Activated gamma-delta T cell treated with anti-CD3 and anti-CD28 coated beads, Interleukin-2, amount 50 U/mL, for 16 hours (primary cell): ENCODE measurements around the gene HDAC4.

ENCODE experiments used
- DNase-seq: peaks from one replicate; pipeline ENCODE4 v3.0.0-alpha.2; 2020; ENCODE audit warnings: low read depth

Gene HDAC4

GRCh38 chr2:239252393-239252792 lies 148.4 kb downstream of the HDAC4 start:
- no peak for DNase-seq

GRCh38 chr2:239251971-239252370 lies 148.8 kb downstream of the HDAC4 start:
- DNase-seq: no peak

- DNase-seq: no peak
Observed at GRCh38 chr2:239250216-239251081, 150.4 kb downstream of the HDAC4 start.

GRCh38 chr2:239249776-239250175 lies 151.0 kb downstream of the HDAC4 start:
- DNase-seq: no peak

DNA sequence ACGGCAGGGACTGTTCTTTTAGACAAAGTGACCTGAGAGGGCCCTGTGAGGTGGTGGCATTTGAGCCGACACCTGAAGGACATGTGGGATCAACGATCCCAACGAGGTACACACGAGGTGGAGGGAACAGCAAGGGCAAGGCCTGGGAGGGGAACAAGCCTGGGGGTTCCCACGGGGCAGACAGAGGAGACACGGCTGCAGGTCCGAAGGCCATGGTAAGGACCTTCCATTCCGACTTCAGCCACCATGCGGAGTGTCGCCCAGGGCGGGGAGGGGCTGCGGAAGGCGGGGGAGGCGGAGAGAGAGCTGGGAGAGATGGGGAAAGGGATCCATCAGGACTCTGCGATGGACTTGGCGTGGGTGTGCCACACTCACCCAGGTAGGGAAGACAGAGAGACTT lies 151.8 kb downstream of the HDAC4 start:
- no peak for DNase-seq

GRCh38 chr2:239247401-239248245 lies 153.2 kb downstream of the HDAC4 start:
- DNase-seq: no peak

DNA sequence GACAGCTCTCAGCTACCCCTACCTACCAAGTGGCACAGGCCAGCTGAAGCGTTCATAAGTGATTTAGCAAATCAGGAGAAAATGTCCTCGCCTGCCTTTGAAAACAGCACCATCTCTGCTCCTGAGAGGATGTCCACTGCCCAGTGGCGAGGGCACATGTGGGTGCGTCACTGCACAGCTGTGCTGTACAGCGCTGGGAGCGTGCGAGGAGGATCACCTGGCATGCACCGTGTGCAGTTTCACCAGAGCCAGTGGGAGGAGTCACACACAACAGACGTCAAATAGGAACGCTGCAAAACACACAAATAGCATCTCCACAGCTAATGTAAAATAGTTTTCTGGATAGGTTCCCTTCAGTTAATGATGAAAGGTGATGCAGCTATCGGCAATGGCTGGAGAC lies 154.1 kb downstream of the HDAC4 start:
- DNase-seq: no peak

GRCh38 chr2:239245872-239246721 lies 154.7 kb downstream of the HDAC4 start:
- no peak for DNase-seq

GRCh38 chr2:239245107-239245506 lies 155.7 kb downstream of the HDAC4 start:
- DNase-seq: no peak

- no peak for DNase-seq
Observed at GRCh38 chr2:239244625-239245024, 156.2 kb downstream of the HDAC4 start.

DNA sequence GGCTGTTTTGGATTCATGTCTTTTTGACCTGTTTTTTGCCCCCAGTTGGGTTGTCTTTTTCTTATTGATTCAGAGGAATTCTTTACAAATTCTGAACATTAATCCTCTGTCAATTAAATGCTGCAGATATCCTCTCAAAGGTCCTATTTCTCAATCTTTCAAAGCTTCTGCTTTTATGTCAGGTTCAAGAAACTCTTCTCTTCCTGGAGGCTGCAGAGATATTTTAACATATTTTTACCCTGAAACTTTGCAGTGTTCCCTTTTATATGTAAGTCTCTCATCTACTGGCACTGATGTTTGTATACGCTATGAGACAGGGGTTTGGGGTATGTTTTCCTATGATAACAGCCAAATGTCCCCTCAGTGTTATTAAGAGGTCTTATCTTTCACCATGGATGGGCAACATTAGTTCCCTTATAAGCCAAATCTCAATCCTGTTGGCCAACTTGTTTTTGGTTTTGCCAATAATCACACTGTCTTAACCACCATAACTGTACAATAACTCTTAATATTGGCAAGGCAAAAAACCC lies 159.3 kb downstream of the HDAC4 start:
- DNase-seq: no peak

- no peak for DNase-seq
Observed at GRCh38 chr2:239240414-239240881, 160.4 kb downstream of the HDAC4 start.

DNA sequence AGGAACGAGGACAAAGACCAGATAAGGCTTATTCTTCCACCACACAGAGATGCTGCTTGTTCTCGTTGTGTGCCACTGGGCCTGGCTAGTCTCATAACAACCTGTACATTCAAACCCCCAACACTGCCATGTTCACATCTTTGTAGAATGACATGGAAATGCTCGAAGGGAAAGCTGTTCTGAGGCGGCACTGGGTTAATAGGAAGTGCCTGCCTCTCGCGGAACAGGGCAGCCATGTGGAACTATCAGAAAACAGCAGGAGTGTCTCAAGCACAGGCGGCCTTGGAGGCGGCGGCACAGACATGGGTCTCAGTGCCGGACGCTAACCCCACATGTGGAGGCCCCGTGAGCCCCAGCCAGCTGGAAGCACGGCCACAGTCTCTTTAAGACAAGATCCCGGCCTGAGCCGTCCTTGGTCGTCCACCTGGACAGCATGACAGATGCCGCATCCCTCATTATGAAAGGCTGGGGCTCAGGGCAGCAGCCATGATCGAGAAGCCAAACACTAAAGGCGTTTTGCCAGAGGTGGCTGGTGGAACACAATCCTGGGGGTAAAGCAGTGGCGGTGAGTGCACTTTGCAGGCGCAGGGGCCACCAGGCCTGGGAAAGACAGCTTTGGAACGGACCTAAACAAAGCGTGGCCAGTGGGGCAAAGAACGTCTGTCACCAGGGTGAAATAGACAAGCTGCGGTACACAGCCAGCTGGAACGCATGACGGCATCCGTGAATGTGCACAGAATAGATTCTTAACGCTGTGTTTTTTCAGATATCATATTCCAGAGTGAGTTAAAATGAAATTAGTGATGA lies 161.0 kb downstream of the HDAC4 start:
- no peak for DNase-seq

DNA sequence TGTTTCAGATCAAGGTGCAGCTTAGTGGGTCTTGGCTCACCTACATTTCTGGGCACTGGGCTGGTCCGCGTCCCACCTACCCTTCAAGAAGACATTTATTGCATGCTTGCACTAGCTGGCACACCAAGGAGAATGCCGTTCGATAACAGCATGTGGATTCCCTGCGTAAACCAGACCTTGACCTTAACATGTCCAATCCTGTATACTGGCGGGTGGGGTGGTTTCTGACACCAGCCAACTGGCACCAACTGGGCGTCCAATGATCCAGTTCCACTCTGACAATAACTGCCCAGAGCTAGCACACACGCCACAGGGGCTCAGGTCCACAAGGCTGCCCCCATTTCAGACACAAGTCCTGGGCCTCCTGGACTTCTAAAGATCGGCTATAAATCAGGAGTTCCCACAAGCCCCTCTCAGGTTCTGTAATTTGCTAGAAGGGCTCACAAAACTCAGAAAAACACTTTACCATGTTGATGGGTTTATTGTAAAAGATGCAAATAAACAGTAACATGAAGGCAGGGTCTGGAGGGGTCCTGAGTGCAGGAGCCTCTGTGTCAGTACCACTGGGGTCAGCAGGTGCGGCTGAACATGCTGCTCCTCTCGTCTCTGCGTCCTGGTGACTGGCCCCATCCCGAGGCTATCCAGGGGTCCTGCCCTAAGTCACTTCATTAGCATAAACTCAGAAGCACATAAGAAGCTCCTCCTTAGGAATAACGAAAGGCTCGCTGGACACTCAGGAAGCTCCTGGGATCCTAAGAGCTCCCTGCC lies 161.8 kb downstream of the HDAC4 start:
- no peak for DNase-seq

GRCh38 chr2:239238381-239238780 lies 162.4 kb downstream of the HDAC4 start:
- no peak for DNase-seq

- no peak for DNase-seq
Observed at GRCh38 chr2:239236808-239237205, 164.0 kb downstream of the HDAC4 start.

DNA sequence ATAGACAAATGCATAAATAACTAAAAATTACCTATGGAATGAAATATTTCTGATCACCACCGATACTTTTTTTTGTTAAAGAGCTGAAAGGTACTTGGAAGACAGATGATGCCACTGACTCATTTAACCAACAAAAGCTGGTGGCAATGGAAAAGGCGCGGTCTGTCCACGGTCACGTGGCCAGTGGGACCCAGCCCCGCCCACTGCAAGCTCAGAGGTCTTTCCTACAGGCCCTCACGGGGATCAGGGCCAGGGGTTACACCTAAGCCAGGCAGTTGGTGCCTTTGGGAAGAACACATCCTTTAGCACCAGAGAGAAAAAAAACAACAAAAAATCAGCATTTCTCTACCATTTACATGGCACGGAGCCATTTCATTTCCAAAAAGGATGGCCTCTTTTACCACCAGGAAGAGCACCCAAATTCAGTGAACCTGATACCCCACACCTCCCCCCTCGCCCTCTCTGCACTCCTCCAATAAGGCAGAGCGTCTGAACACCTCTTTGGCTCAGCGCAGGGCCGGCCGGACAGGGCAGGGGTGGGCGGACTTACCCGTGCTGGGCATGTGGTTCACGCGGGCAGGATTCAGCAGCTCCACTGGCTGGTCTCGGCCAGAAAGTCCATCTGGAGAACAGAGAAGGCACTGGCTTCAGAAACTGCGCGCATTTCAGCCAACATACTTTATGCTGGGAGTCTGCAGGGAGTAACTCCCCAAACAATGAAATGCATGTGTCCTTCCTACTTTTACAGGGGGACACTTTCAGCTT lies 164.6 kb downstream of the HDAC4 start:
- no peak for DNase-seq

DNA sequence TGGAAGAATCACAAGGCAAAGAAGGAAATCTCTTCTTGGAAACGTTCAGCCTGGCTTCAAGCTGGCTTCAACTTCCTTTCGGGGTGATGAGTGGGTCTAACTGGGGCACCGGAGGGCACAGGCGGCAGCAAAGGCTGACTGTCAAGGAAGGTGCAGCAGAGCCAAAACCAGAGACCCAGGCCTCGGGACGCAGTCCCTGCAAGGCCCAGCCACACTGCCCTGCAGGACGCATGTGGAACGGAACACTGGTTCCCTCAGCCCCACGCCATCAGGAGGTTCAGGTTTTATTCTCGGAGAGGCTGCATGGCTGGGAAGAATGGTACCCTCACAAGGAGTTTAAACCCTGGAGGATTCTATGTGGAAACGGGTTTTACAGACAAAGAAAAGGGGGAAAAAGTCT lies 165.5 kb downstream of the HDAC4 start:
- DNase-seq: no peak
